B cell (primary cell): ENCODE measurements around the gene TMEM151A. TPM values are rescaled to one million over a fixed set of nuclear protein-coding genes. Genes with fewer than 3 reads are reported as not detected.

Experiments
- ATAC-seq: fragments of 200-7000 bp; cut with Tn5 transposase; one replicate; pipeline ENCODE4 v1.10.0; 2021; ENCODE audit warnings: low read depth, mild to moderate bottlenecking, moderate number of reproducible peaks, moderate library complexity
- CTCF ChIA-PET: fragments of 350-600 bp; sonication (Branson Sonifier 250); formaldehyde crosslinking; loops from one replicate; lab custom pipeline; 2021; ENCODE audit warnings: antibody characterized with exemption, inconsistent platforms; lab: Charles Lee
- POLR2A ChIA-PET: fragments of 350-600 bp; sonication (Branson Sonifier 250); formaldehyde crosslinking; loops from one replicate; lab custom pipeline; 2021; ENCODE audit warnings: antibody characterized with exemption; lab: Charles Lee
- DNase-seq: peaks from one replicate; pipeline ENCODE4 v3.0.0; 2013
- H2AFZ ChIP-seq: 2 replicates; pipeline ENCODE4 v1.6.1; 2012; ENCODE audit warnings: mild to moderate bottlenecking, low read depth, low read length; ENCODE audit not compliant: insufficient read depth, poor library complexity, severe bottlenecking
- H3K27ac ChIP-seq, 2 donors: 1 replicate in 1 of 2; 2 replicates in 1 of 2; pipeline ENCODE4 v1.5.1; 2012 to 2013; ENCODE audit warnings: low read length in 2 of 2, mild to moderate bottlenecking in 2 of 2, moderate library complexity in 1 of 2
- H3K27me3 ChIP-seq, 4 experiments: fragments of 200-600 bp in 1 of 4; sonication (generic) in 1 of 4; replicated peaks in 1 of 4; 1 replicate in 2 of 4; 2 replicates in 2 of 4; pipeline versions ENCODE4 v1.6.1 to v1.7.0; 2013 to 2016; ENCODE audit warnings: low read length in 3 of 4, mild to moderate bottlenecking in 2 of 4, mixed read lengths in 1 of 4, moderate library complexity in 1 of 4; ENCODE audit not compliant: insufficient read depth in 4 of 4, control insufficient read depth in 3 of 4; ENCODE audit errors: control extremely low read depth in 1 of 4
- H3K36me3 ChIP-seq, 2 experiments: replicated peaks in 1 of 2; 1 replicate in 1 of 2; 2 replicates in 1 of 2; pipeline versions ENCODE4 v1.6.1 to v1.7.1; 2013; ENCODE audit warnings: low read length in 1 of 2; ENCODE audit not compliant: insufficient read depth in 2 of 2, control insufficient read depth in 1 of 2; ENCODE audit errors: control extremely low read depth in 1 of 2, extremely low read depth in 1 of 2
- H3K4me1 ChIP-seq, 2 donors: fragments of 200-600 bp in 1 of 2; sonication (generic) in 1 of 2; 1 replicate in 1 of 2; 2 replicates in 1 of 2; pipeline versions ENCODE4 v1.5.1 to v1.6.1; 2013 to 2017; ENCODE audit warnings: low read length in 2 of 2; ENCODE audit not compliant: control insufficient read depth in 2 of 2, insufficient read depth in 2 of 2
- H3K4me2 ChIP-seq: replicated peaks from 2 replicates; pipeline ENCODE3; 2012; ENCODE audit warnings: mild to moderate bottlenecking, low read depth, low read length; ENCODE audit not compliant: poor library complexity, severe bottlenecking
- H3K4me3 ChIP-seq, 5 experiments: fragments of 200-600 bp in 1 of 5; sonication (generic) in 1 of 5; 1 replicate in 3 of 5; 2 replicates in 2 of 5; pipeline versions ENCODE4 v1.5.1 to v1.7.0; 2011 to 2016; ENCODE audit warnings: low read length in 4 of 5, mild to moderate bottlenecking in 4 of 5, low read depth in 2 of 5, control low read depth in 1 of 5, moderate library complexity in 1 of 5; ENCODE audit not compliant: insufficient read depth in 1 of 5; ENCODE audit errors: control extremely low read depth in 1 of 5, extremely low read depth in 1 of 5
- H3K79me2 ChIP-seq: fragments of 200-600 bp; sonication (generic); one replicate; pipeline ENCODE4 v1.6.0; 2016; ENCODE audit warnings: low read length; ENCODE audit not compliant: control insufficient read depth, insufficient read depth
- H3K9ac ChIP-seq: fragments of 200-600 bp; sonication (generic); 2 replicates; pipeline ENCODE4 v1.6.1; 2017; ENCODE audit warnings: mild to moderate bottlenecking, low read length, moderate library complexity
- H3K9me3 ChIP-seq, 3 donors: one replicate each; pipeline versions ENCODE4 v1.6.1 to v1.7.1; 2013; ENCODE audit warnings: low read length in 2 of 3; ENCODE audit not compliant: control insufficient read depth in 2 of 3, insufficient read depth in 1 of 3; ENCODE audit errors: control extremely low read depth in 1 of 3
- H4K20me1 ChIP-seq: 2 replicates; pipeline ENCODE4 v1.6.0; 2012; ENCODE audit warnings: mild to moderate bottlenecking, low read length; ENCODE audit not compliant: insufficient read depth, control insufficient read depth, poor library complexity, severe bottlenecking
- H3K27ac Mint-ChIP-seq: one replicate; pipeline ENCODE4 v1.8.0; 2021; ENCODE audit warnings: mixed read lengths
- H3K27me3 Mint-ChIP-seq: one replicate; pipeline ENCODE4 v1.8.0; 2021; ENCODE audit warnings: mixed read lengths
- H3K4me1 Mint-ChIP-seq: one replicate; pipeline ENCODE4 v1.8.0; 2021; ENCODE audit warnings: mixed read lengths
- H3K4me3 Mint-ChIP-seq: one replicate; pipeline ENCODE4 v1.8.0; 2021; ENCODE audit warnings: mixed read lengths
- H3K9me3 Mint-ChIP-seq: one replicate; pipeline ENCODE4 v1.8.0; 2022; ENCODE audit warnings: mixed read lengths; ENCODE audit not compliant: insufficient read depth
- EZH2 ChIP-seq: IDR thresholded peaks from 2 replicates; pipeline ENCODE4 v1.6.1; 2012; ENCODE audit warnings: borderline replicate concordance, low read depth, mild to moderate bottlenecking, moderate library complexity, low read length; ENCODE audit not compliant: insufficient read depth, poor library complexity, severe bottlenecking
- WGBS: methylation state at CpG from one replicate; pipeline ENCODE4 v1.1.5; 2013; ENCODE audit warnings: missing lambda C conversion rate; ENCODE audit not compliant: insufficient coverage; 5-methylcytosine and 5-hydroxymethylcytosine counted together
- intact Hi-C: fragments of 100-400 bp; cut with micrococcal nuclease; formaldehyde crosslinking; loops from one replicate; pipeline ENCODE4 v1.10.0; 2022
- polyA plus RNA-seq: library from polyadenylated mRNA; depleted of rRNA; stranded (reverse); fragments of >200 nt; gene quantifications from 2 replicates; pipeline ENCODE4 v1.2.3, GENCODE V29; 2012
- total RNA-seq, 2 donors: library from RNA; stranded (reverse); fragments of 120-200 nt in 1 of 2; gene quantifications; 1 replicate in 1 of 2; 2 replicates in 1 of 2; pipeline versions ENCODE4 v1.2.3 to v1.2.4, GENCODE V29; 2013 to 2022
- TF ChIP-seq, protein P1 (sequence below): fragments of 200-600 bp; IDR thresholded peaks from one replicate; pipeline ENCODE4 v1.8.0; 2022; ENCODE audit warnings: antibody characterized with exemption, mild to moderate bottlenecking

The TMEM151A gene
- total and polyA plus RNA-seq, 2 donors (not counting 1 experiment from before 2014, with no cell fraction given), result 0.17 to 1.1 TPM

- POLR2A ChIA-PET, result interaction anchor here (1.0 to 2.0 kb wide), 2 partner anchors 24 to 359 kb away, joined by 4 to 6 read pairs; no protein-coding TSS in a partner anchor
Measured at GRCh38 chr11:66336234-66337102, 44.8 kb downstream of the TMEM151A start, which contains the start of gene RIN1. Gene RIN1 (minus strand): TSS chr11:66336434. CDS start chr11:66336402, 32 bp downstream.

More at GRCh38 chr11:66336234-66337102, 44.8 kb downstream of the TMEM151A start, which contains the start of gene RIN1:
- Histone ChIP-seq H3K27me3 (peaks cover 0 to 9% (median 3%) of the 10 kb centered on the region in 4 experiments), H3K9ac (peak within 1 kb of the TSS; percentile 42), H3K4me1 (peaks cover 15 to 25% of the 10 kb centered on the region in 2 donors), H2AFZ (peak within 1 kb of the TSS; percentile 33), H3K4me3 (peak within 1 kb of the TSS in 3 of 5 experiments; percentile 19 to 50 (median 42)), H3K36me3 (peaks cover 0 to 40% of the 10 kb centered on the region in 2 experiments), H3K79me2 (peaks cover 2% of the 10 kb centered on the region), H3K4me2 (peak within 1 kb of the TSS; percentile 74), H3K27ac (no peak within 1 kb of the TSS), H3K9me3 (no peaks in the 10 kb centered on the region), H4K20me1 (peaks cover 21% of the 10 kb centered on the region)
- H3K27ac Mint-ChIP-seq, result peak within 1 kb of the TSS; percentile 26
- DNase-seq, result peak; percentile 57
- WGBS, result 18% methylated on average over 22 of the region's 22 CpGs
- no peaks in the 10 kb centered on the region for H3K9me3 Mint-ChIP-seq
- TF ChIP-seq, protein P1, sequence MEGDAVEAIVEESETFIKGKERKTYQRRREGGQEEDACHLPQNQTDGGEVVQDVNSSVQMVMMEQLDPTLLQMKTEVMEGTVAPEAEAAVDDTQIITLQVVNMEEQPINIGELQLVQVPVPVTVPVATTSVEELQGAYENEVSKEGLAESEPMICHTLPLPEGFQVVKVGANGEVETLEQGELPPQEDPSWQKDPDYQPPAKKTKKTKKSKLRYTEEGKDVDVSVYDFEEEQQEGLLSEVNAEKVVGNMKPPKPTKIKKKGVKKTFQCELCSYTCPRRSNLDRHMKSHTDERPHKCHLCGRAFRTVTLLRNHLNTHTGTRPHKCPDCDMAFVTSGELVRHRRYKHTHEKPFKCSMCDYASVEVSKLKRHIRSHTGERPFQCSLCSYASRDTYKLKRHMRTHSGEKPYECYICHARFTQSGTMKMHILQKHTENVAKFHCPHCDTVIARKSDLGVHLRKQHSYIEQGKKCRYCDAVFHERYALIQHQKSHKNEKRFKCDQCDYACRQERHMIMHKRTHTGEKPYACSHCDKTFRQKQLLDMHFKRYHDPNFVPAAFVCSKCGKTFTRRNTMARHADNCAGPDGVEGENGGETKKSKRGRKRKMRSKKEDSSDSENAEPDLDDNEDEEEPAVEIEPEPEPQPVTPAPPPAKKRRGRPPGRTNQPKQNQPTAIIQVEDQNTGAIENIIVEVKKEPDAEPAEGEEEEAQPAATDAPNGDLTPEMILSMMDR, result no peak
- no peak for TF ChIP-seq EZH2
- CTCF ChIA-PET, result interaction anchor here (0.9 to 3.0 kb wide), 4 partner anchors 8 to 52 kb away, joined by 3 to 24 read pairs (median 6); no protein-coding TSS in a partner anchor
- ATAC-seq, result peak; percentile 59
- H3K4me1 Mint-ChIP-seq, result peaks cover 21% of the 10 kb centered on the region
- H3K4me3 Mint-ChIP-seq, result peak within 1 kb of the TSS; percentile 84
- no peaks in the 10 kb centered on the region for H3K27me3 Mint-ChIP-seq
- intact Hi-C loops, result no loop called here
